Stromal cell of bone marrow (primary cell): ENCODE measurements around the gene GRIA1.

Experiments used
- DNase-seq: peaks from one replicate; pipeline ENCODE4 v3.0.0-alpha.2; 2012; ENCODE audit warnings: low read depth

GRIA1 gene

DNA sequence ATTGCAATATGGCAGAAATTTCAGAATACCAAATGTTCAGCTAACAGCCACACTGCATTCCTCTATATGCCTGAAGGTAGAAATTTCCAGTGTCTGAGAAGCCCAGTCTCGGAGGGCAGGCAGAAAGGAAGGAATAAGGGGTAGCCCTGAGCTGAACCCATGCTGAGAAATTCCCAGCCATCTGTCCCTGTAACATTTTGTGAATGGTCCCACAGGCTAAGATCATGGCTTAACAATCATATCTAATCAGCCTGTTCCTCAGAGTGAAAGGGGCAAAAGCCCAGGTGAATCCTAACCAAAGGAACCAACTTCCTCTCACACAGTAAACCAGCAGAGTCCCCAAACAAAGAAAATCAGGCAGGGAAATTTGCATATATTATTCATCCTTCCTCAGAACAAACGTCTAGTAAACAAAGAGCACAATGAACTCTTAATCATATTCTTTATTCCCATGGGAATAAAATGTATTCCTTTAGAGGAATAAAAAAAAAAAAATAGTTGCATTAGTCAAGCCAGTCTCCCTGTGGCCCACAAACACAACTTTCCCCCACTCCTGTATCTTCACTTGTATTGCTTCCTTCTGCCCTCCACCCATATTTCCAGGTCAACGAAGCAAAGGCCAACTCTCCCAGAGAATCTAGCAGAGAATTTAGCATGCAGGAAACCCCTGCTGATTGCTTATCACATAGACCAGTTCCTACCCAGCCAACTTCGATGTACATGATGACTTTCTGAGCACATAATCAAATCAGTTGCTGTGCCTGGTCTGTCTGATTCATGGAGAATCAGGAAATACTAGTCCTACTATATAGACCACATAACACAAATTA, 290.6 kb downstream of the GRIA1 start:
- no peak for DNase-seq

- DNase-seq = no peak
Measured at GRCh38 chr5:153782589-153783361, 292.3 kb downstream of the GRIA1 start.

GRCh38 chr5:153783362-153783658, 292.8 kb downstream of the GRIA1 start:
- no peak for DNase-seq

DNA sequence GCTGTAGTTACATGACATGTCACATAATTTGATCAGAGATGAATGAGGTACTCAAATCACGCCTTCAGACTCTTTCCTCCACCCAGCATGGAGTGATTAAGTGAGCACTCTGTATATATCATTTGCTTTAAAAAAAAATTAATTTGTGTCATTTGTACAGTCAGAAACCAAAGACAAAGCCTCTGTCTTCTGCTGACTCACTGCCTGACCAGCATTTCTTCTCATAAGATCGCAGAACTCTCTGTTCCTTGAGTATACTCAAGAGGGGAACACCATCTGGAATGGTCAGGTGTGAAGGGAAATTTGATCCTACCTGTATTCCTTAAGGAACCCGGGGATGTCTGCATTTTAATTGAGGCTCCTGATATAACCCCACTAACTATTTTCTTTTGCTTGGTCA, 293.8 kb downstream of the GRIA1 start:
- DNase-seq = no peak

DNA sequence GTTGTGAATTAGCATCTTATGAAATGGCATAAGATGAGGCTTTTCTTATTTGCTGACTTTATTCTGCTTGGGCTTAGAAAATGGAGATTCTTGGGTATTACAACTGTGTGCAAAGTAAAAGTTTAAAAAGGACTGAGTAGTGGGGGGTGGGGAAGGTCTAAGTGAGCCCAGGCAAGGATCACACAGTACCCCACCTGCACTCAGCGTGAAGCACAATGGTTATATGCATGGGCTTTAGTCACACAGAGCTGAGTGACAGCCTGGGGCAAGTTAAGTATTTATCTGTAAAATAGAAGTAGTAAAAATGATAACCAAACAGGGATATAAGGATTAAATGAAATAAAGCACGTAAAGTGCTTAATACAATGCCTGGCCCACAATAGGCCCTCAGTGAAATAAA, 300.9 kb downstream of the GRIA1 start:
- DNase-seq = no peak

DNA sequence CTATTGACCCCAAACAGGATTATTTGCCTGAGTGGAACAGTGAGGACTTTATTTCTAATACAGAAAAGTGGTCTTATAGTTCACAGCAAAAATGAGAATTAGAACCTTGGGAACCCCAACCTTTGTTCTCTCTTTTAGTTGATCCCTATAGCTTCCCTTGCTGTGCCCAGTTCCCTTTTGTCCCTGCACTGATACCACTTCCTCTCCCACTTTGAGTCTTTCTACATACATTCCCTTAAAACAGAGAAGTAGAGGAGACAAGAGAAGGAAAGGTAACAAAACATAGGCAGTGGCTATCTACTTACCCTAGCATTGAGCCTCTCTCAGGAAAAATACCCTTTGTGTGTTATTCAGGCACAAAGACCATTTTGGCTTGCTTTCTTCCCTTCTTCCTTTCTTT, 301.8 kb downstream of the GRIA1 start:
- no peak for DNase-seq

DNA sequence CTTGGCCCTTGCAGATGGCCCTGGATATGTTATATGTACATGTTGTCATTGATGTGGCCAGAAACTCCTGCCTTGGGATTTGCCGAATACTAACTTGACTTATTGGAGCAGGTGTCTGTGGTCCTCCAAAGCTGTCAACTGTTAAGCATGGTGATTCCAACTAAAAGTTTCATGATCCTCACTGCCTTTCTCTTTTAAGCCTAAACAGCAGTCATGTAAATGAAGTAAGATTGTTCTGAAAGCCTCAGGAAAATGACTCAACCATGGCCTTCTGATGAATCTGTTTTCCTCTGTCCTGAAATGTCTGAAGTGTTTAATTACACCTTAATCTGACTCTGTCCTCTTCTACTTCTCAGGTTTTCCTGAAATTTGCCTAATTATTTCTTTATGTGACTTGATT, 303.2 kb downstream of the GRIA1 start:
- no peak for DNase-seq

GRCh38 chr5:153794327-153794726, 303.9 kb downstream of the GRIA1 start:
- DNase-seq = no peak

DNA sequence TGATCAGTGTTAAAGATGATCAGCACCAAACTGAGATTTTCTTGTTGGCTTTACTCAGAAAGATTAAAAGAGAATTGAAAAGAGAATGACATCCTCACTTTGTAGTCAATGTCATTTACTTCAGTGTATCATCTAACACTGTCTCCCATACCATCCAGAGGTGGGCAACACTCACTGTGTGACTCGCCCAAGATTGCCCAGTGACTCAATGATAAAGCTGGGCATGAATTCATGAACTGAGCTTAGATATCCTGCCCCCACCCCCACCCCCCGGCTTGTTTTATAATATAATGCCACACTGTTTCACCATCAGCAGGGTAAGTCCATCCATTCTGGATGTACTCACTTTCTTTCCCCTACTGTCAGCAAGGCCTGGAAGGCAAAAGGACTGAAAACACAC, 306.1 kb downstream of the GRIA1 start:
- no peak for DNase-seq

GRCh38 chr5:153797484-153797883, 307.0 kb downstream of the GRIA1 start:
- no peak for DNase-seq

- DNase-seq = no peak
Measured at GRCh38 chr5:153798830-153799229, 308.4 kb downstream of the GRIA1 start.

GRCh38 chr5:153799466-153799865, 309.0 kb downstream of the GRIA1 start:
- DNase-seq = no peak

- no peak for DNase-seq
Measured at GRCh38 chr5:153802050-153802821, 311.8 kb downstream of the GRIA1 start.

DNA sequence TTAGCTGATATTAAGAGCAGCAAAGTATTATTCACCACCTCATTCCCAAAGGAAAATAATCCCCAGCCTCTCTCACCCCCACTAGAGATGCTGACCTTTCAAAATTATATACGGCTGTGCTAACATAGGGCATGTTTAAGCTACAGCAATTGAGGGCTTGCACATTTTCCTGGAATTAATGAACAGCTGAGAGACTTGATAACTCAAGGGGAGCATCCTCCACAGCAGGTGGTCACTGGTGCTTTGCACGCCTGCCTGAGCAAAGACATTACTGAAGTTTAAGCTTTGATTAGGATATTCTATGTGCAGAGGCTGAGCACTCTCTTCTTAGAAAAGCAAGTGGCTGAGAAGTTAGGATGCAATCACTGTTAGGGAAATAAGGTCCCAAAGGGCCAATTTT, 317.3 kb downstream of the GRIA1 start:
- no peak for DNase-seq

DNA sequence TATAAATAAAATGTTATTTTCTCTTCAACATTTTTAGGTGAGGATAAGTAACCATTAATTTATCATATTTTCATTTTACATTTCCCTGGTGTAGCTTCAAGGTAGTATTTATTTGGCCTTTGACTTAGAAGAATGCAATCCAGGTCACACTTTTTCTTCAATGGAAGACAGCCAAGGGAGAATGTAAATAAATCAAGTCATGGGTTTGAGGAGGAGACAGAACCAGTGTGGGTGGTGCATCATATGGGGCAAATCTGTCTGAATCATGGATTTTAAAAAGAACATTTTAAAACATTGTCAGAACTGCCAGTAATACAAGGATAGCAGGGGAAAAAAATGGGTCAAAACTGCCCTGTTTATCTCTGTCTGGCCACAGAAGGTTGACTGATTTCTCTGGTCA, 318.7 kb downstream of the GRIA1 start:
- no peak for DNase-seq

DNA sequence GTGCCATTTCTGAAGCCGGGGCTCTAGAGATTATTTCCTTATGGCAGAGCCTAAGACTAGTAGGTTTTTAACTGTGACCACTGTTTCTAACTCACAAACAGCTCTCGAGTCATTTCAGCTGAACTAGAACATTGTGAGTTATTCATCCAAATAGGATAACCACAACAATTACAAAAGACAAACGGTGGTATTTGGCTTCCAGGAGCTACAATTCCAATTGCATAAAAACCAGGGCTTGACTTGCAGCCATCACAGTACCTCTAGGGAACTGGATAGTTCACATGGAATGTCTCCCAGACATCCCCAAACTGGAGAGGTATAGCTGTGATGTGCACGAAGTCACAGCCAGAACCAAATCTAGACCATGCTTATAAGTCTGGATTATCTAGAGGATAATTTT, 323.4 kb downstream of the GRIA1 start:
- no peak for DNase-seq

- DNase-seq = no peak
Measured at GRCh38 chr5:153816870-153817269, 326.4 kb downstream of the GRIA1 start.

GRCh38 chr5:153818626-153819025, 328.2 kb downstream of the GRIA1 start:
- no peak for DNase-seq

DNA sequence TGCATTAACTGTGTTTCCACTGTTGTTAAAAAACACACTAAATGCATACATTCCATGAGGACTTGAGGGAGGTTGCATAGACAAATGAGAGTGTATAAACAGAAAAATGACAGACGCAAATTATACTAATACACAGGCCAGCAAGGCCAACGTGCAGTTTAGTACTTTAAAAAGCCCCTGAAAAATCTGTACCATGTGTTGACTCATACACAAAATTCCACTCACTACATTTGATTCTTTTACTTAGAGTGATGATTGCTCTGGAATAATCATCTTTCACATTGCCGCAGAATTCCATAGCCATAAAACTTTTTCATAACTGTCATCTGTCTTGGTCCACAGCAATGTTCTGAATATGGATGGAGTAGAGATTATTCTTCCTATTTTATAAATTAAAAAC, 332.6 kb downstream of the GRIA1 start:
- DNase-seq = no peak

GRCh38 chr5:153824909-153825308, 334.4 kb downstream of the GRIA1 start:
- DNase-seq = no peak

DNA sequence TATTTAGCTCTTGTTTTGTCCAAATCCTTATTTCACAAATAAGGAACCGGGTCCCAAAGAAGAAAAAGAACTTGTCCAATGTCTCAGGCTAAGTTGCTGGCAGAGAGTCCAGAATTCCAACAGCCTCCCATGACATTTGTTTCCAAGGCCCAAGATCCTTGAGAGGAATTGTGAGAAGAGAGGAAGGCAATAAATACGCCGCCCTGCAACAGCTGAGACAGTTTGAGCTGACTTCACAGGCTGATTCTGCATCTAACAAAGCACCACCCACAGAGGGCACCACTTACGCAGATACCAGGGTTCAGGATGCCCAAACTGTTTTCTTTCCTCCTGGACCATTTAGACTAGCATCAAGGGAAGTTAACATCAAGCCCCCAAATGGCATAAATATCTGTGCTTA, 336.9 kb downstream of the GRIA1 start:
- DNase-seq = no peak

DNA sequence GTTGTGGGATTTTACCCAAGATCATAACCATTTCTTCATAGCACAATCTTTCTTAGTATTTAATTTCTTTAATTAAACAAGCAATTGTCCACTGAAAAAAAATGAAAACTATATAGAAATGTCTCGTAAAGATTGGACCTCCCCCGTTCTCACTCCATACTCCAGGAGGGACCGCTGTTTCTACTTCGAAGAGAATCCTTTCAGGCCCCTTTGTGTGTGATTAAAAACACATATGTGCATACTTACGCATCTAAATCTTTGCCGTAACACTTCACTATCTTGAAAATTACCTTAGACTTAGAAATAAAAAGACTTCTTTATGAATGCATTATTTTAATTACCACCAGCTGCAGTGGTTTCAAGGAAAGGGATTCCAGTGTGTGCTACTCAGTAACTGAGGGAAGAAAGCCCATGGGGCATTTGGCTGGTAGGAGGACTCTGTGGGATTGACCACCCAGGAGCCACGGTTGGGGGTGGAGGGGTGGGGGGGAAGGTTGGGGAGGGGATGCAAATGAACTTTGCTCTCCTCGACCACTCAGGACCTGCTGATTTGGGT, 339.1 kb downstream of the GRIA1 start:
- DNase-seq = no peak

DNA sequence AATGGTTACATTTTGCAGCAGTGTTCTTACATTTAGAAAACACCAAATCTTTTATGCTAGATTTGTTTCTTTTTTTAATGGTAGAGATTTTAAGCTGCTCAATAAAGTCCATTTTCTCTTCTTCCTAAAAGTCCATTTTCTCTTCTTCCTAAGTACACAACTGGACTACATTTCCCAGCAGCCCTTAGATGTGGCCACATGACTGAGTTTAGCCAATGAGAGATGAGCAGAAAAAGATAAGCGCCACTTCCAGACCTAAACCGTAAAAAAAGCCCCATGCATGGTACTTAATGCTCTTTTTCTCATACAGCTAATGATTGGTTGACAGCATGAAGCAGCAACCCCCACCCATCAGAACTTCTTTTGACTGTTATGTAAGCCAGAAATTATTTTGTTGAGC, 341.5 kb downstream of the GRIA1 start:
- DNase-seq = no peak
